Erythroblast (primary cell): ENCODE results near the gene NCKAP5.

Experiments
- GATA1 ChIP-seq: IDR thresholded peaks from 2 replicates; pipeline ENCODE4 v1.6.1; 2011; ENCODE audit warnings: low read depth, mild to moderate bottlenecking, control low read depth, low read length, moderate library complexity
- POLR2A ChIP-seq: IDR thresholded peaks from 2 replicates; pipeline ENCODE4 v1.6.1; 2011; ENCODE audit warnings: mild to moderate bottlenecking, low read length

DNA sequence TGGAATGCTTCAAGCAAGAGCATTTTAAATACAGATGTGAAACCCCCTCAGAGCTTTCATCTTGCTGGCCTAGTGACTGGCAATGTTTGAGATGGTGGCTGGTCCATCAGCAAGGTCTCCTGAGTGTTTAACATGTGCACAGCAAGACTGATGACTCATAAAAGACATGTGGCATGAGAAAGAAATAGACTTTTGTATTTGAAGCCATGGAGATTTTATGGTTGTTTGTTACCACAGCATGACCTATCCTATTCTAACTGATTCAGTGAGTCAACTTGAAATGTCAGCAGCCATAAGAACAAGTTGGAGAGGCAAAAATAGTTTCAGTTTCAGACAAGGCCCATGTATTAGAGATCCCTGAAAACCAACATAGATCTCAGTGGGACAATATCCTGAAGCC, 743.5 kb downstream of the NCKAP5 start:
- no peak for TF ChIP-seq POLR2A
- TF ChIP-seq GATA1 = no peak
